ENCODE data around the gene PSD2. TPM values are rescaled to one million over a fixed set of nuclear protein-coding genes. Genes with fewer than 3 reads are reported as not detected.

Gene PSD2
- total RNA-seq, 1 experiment from 2014 or later = 0.79 TPM

- Histone ChIP-seq H3K4me2 (ENCODE audit: low read length) (no peak overlapping the region), H3K9me2 (ENCODE audit: insufficient read depth) (no peaks in the 10 kb centered on the region), H2AFZ (ENCODE audit: low read depth, low read length, poor library complexity, severe bottlenecking) (no peak overlapping the region), H3K27ac (ENCODE audit: low read depth, low read length) (no peak overlapping the region), H3K9me3 (ENCODE audit: control insufficient read depth in 1 of 2, insufficient read depth in 1 of 2, low read depth in 1 of 2, low read length in 2 of 2) (no peaks in the 10 kb centered on the region), H3K4me3 (replicated peaks in 1 of 2; ENCODE audit: low read depth in 1 of 2, low read length in 2 of 2) (no peak overlapping the region), H4K20me1 (ENCODE audit: insufficient read depth) (no peaks in the 10 kb centered on the region), H3K36me3 (ENCODE audit: control insufficient read depth in 1 of 2, insufficient read depth in 2 of 2, low read length in 2 of 2) (no peaks in the 10 kb centered on the region), H3K9ac (ENCODE audit: low read length) (no peak overlapping the region), H3K27me3 (ENCODE audit: insufficient read depth, low read length) (no peaks in the 10 kb centered on the region), H3K4me1 (ENCODE audit: control insufficient read depth in 1 of 2, insufficient read depth in 2 of 2, low read length in 2 of 2) (peaks cover 17 to 18% of the 10 kb centered on the region in 2 experiments), H3K79me2 (ENCODE audit: insufficient read depth, low read length) (no peaks in the 10 kb centered on the region)
- no TSS peak for BruUV-seq (replicated peaks)
- TF ChIP-seq FOSL1 (IDR thresholded peaks at IDR 0.05; ENCODE audit: low read depth) = no peak
- no peak for TF ChIP-seq RAD21 (IDR thresholded peaks at IDR 0.05; ENCODE audit: low read depth)
- TF ChIP-seq EZH2phosphoT487 (IDR thresholded peaks at IDR 0.05; ENCODE audit: borderline replicate concordance) = no peak
- TF ChIP-seq MAX (IDR thresholded peaks at IDR 0.05) = no peak
- intact Hi-C loops (cut with micrococcal nuclease) = no loop called here
- ChIA-PET POLR2A (no interaction called here), CTCF (interaction anchor here (1.0 to 1.2 kb wide), 2 partner anchors 85 to 96 kb away, joined by 4 read pairs; no protein-coding TSS in a partner anchor), RAD21 (ENCODE audit: low non-redundant PET in 1 of 2, low total read pairs in 2 of 2, uncharacterized antibody in 2 of 2, unreplicated experiment in 2 of 2) (interaction anchor here in 1 of 2 experiments (1.7 kb wide), 1 partner anchor 95 kb away, joined by 4 read pairs; no protein-coding TSS in a partner anchor)
- ATAC-seq (no peak), DNase-seq (ENCODE audit: low read depth, low spot score) (no peak)
Measured at GRCh38 chr5:139872851-139873794, 77.5 kb downstream of the PSD2 start.

- ChIA-PET CTCF (no interaction called here), RAD21 (ENCODE audit: low non-redundant PET in 1 of 2, low total read pairs in 2 of 2, uncharacterized antibody in 2 of 2, unreplicated experiment in 2 of 2) (no interaction called here), POLR2A (no interaction called here)
- Histone ChIP-seq H3K9me3 (ENCODE audit: control insufficient read depth in 1 of 2, insufficient read depth in 1 of 2, low read depth in 1 of 2, low read length in 2 of 2) (no peaks in the 10 kb centered on the region), H3K9me2 (ENCODE audit: insufficient read depth) (no peaks in the 10 kb centered on the region), H3K79me2 (ENCODE audit: insufficient read depth, low read length) (no peaks in the 10 kb centered on the region), H3K27ac (ENCODE audit: low read depth, low read length) (no peak overlapping the region), H2AFZ (ENCODE audit: low read depth, low read length, poor library complexity, severe bottlenecking) (no peak overlapping the region), H3K4me1 (ENCODE audit: control insufficient read depth in 1 of 2, insufficient read depth in 2 of 2, low read length in 2 of 2) (peaks cover 20 to 33% of the 10 kb centered on the region in 2 experiments), H3K4me3 (replicated peaks in 1 of 2; ENCODE audit: low read depth in 1 of 2, low read length in 2 of 2) (no peak overlapping the region), H3K9ac (ENCODE audit: low read length) (no peak overlapping the region), H3K4me2 (ENCODE audit: low read length) (no peak overlapping the region), H3K36me3 (ENCODE audit: control insufficient read depth in 1 of 2, insufficient read depth in 2 of 2, low read length in 2 of 2) (no peaks in the 10 kb centered on the region), H4K20me1 (ENCODE audit: insufficient read depth) (no peaks in the 10 kb centered on the region), H3K27me3 (ENCODE audit: insufficient read depth, low read length) (no peaks in the 10 kb centered on the region)
- BruUV-seq (replicated peaks) = no TSS peak
- DNase-seq (ENCODE audit: low read depth, low spot score) = no peak
- intact Hi-C loops (cut with micrococcal nuclease) = no loop called here
- no peak for ATAC-seq
- TF ChIP-seq RAD21 (IDR thresholded peaks at IDR 0.05; ENCODE audit: low read depth) = no peak
- TF ChIP-seq MAX (IDR thresholded peaks at IDR 0.05) = no peak
- no peak for TF ChIP-seq CBX3 (IDR thresholded peaks at IDR 0.05; ENCODE audit: low read depth)
- no peak for TF ChIP-seq FOSL1 (IDR thresholded peaks at IDR 0.05; ENCODE audit: low read depth)
- TF ChIP-seq ZBTB33 (IDR thresholded peaks at IDR 0.05; ENCODE audit: extremely low read depth, insufficient replicate concordance, low read length) = no peak
- no peak for TF ChIP-seq ZNF274 (IDR thresholded peaks at IDR 0.05; ENCODE audit: low read depth, low read length)
- TF ChIP-seq EZH2 (IDR thresholded peaks at IDR 0.05) = no peak
- TF ChIP-seq CTCF (IDR thresholded peaks at IDR 0.05 in 2 of 3, conservative IDR thresholded peaks at IDR 0.05 in 1 of 3; ENCODE audit: borderline replicate concordance in 1 of 3, insufficient read depth in 1 of 3, low read depth in 2 of 3, low read length in 2 of 3) = no peak
- no peak for TF ChIP-seq CEBPB (IDR thresholded peaks at IDR 0.05; ENCODE audit: low read depth)
- no peak for TF ChIP-seq ATF3 (IDR thresholded peaks at IDR 0.05)
- no peak for TF ChIP-seq SP1 (IDR thresholded peaks at IDR 0.05; ENCODE audit: low read depth)
- TF ChIP-seq JUND (IDR thresholded peaks at IDR 0.05) = no peak
- TF ChIP-seq EGR1 (IDR thresholded peaks at IDR 0.05; ENCODE audit: low read depth) = no peak
- no peak for TF ChIP-seq SIN3A (IDR thresholded peaks at IDR 0.05; ENCODE audit: low read depth)
Measured at GRCh38 chr5:139875957-139876356, 80.3 kb downstream of the PSD2 start.
